ENCODE data around the gene MAP3K20.
"Not testable (repeated sequence)": the region's sequence is repeated elsewhere in the genome, so short reads cannot be mapped to it uniquely, and the experiment has no call there.

Gene MAP3K20

GRCh38 chr2:173171924-173172643 is 96.4 kb downstream of the MAP3K20 start:
- Mint-ChIP-seq H3K4me3 (no peak overlapping the region), H3K9me3 (no peaks in the 10 kb centered on the region), H3K27ac (no peak overlapping the region), H3K36me3 (ENCODE audit: insufficient read depth) (no peaks in the 10 kb centered on the region), H3K27me3 (no peaks in the 10 kb centered on the region), H3K4me1 (ENCODE audit: low read depth in 2 of 2) (no peaks in the 10 kb centered on the region)
- ATAC-seq (replicated peaks), result no peak
- no peak for DNase-seq

GRCh38 chr2:173174339-173174738 is 98.7 kb downstream of the MAP3K20 start:
- ATAC-seq (replicated peaks); H3K9me3 Mint-ChIP-seq; H3K36me3 Mint-ChIP-seq (ENCODE audit: insufficient read depth); DNase-seq; H3K4me3 Mint-ChIP-seq; H3K27me3 Mint-ChIP-seq; H3K4me1 Mint-ChIP-seq (ENCODE audit: low read depth in 2 of 2); H3K27ac Mint-ChIP-seq: not testable (repeated sequence)

- Mint-ChIP-seq H3K36me3 (ENCODE audit: insufficient read depth) (no peaks in the 10 kb centered on the region), H3K27ac (no peak overlapping the region), H3K9me3 (no peaks in the 10 kb centered on the region), H3K4me3 (no peak overlapping the region), H3K27me3 (no peaks in the 10 kb centered on the region), H3K4me1 (ENCODE audit: low read depth in 2 of 2) (no peaks in the 10 kb centered on the region)
- DNase-seq (no peak), ATAC-seq (replicated peaks) (no peak)
Measured at GRCh38 chr2:173175222-173175621, 99.6 kb downstream of the MAP3K20 start.

- H3K4me3 Mint-ChIP-seq, result no peak overlapping the region
- H3K36me3 Mint-ChIP-seq (ENCODE audit: insufficient read depth), result no peaks in the 10 kb centered on the region
- no peak for ATAC-seq (replicated peaks)
- no peaks in the 10 kb centered on the region for H3K27me3 Mint-ChIP-seq
- no peaks in the 10 kb centered on the region for H3K4me1 Mint-ChIP-seq (ENCODE audit: low read depth in 2 of 2)
- H3K27ac Mint-ChIP-seq, result no peak overlapping the region
- H3K9me3 Mint-ChIP-seq, result no peaks in the 10 kb centered on the region
- no peak for DNase-seq
Measured at GRCh38 chr2:173181982-173182381, 106.3 kb downstream of the MAP3K20 start.

GRCh38 chr2:173184031-173185004 is 108.7 kb downstream of the MAP3K20 start:
- H3K27ac Mint-ChIP-seq, result no peak overlapping the region
- H3K4me1 Mint-ChIP-seq (ENCODE audit: low read depth in 2 of 2), result no peaks in the 10 kb centered on the region
- ATAC-seq (replicated peaks) (no peak), DNase-seq (no peak)
- no peaks in the 10 kb centered on the region for H3K27me3 Mint-ChIP-seq
- no peak overlapping the region for H3K4me3 Mint-ChIP-seq
- H3K36me3 Mint-ChIP-seq (ENCODE audit: insufficient read depth), result no peaks in the 10 kb centered on the region
- no peaks in the 10 kb centered on the region for H3K9me3 Mint-ChIP-seq

- no peaks in the 10 kb centered on the region for H3K27me3 Mint-ChIP-seq
- no peaks in the 10 kb centered on the region for H3K9me3 Mint-ChIP-seq
- no peak overlapping the region for H3K4me3 Mint-ChIP-seq
- no peaks in the 10 kb centered on the region for H3K4me1 Mint-ChIP-seq (ENCODE audit: low read depth in 2 of 2)
- ATAC-seq (replicated peaks) (no peak), DNase-seq (no peak)
- no peak overlapping the region for H3K27ac Mint-ChIP-seq
- peaks cover 4% of the 10 kb centered on the region for H3K36me3 Mint-ChIP-seq (ENCODE audit: insufficient read depth)
Measured at GRCh38 chr2:173185437-173185836, 109.8 kb downstream of the MAP3K20 start.

GRCh38 chr2:173187941-173188788 is 112.5 kb downstream of the MAP3K20 start:
- H3K36me3 Mint-ChIP-seq (ENCODE audit: insufficient read depth), result peaks cover 4% of the 10 kb centered on the region

GRCh38 chr2:173191601-173192000 is 116.0 kb downstream of the MAP3K20 start:
- peaks cover 4% of the 10 kb centered on the region for H3K36me3 Mint-ChIP-seq (ENCODE audit: insufficient read depth)
- no peak for ATAC-seq (replicated peaks)
- H3K27me3 Mint-ChIP-seq, result no peaks in the 10 kb centered on the region
- H3K4me3 Mint-ChIP-seq, result no peak overlapping the region
- no peaks in the 10 kb centered on the region for H3K9me3 Mint-ChIP-seq
- H3K4me1 Mint-ChIP-seq (ENCODE audit: low read depth in 2 of 2), result no peaks in the 10 kb centered on the region
- DNase-seq, result no peak
- H3K27ac Mint-ChIP-seq, result no peak overlapping the region

More at GRCh38 chr2:173187941-173188788, 112.5 kb downstream of the MAP3K20 start:
- H3K27ac Mint-ChIP-seq, result no peak overlapping the region
- H3K4me1 Mint-ChIP-seq (ENCODE audit: low read depth in 2 of 2), result no peaks in the 10 kb centered on the region
- DNase-seq (no peak), ATAC-seq (replicated peaks) (no peak)
- no peak overlapping the region for H3K4me3 Mint-ChIP-seq
- no peaks in the 10 kb centered on the region for H3K27me3 Mint-ChIP-seq
- no peaks in the 10 kb centered on the region for H3K9me3 Mint-ChIP-seq

- Mint-ChIP-seq H3K9me3 (no peaks in the 10 kb centered on the region), H3K4me1 (ENCODE audit: low read depth in 2 of 2) (no peaks in the 10 kb centered on the region)
Measured at GRCh38 chr2:173192071-173192470, 116.4 kb downstream of the MAP3K20 start.

GRCh38 chr2:173193925-173194324 is 118.3 kb downstream of the MAP3K20 start:
- Mint-ChIP-seq H3K27ac (no peak overlapping the region), H3K9me3 (no peaks in the 10 kb centered on the region), H3K36me3 (ENCODE audit: insufficient read depth) (peaks cover 4% of the 10 kb centered on the region), H3K4me3 (no peak overlapping the region), H3K4me1 (ENCODE audit: low read depth in 2 of 2) (no peaks in the 10 kb centered on the region), H3K27me3 (no peaks in the 10 kb centered on the region)
- DNase-seq, result no peak
- ATAC-seq (replicated peaks), result no peak

More at GRCh38 chr2:173192071-173192470, 116.4 kb downstream of the MAP3K20 start:
- Mint-ChIP-seq H3K4me3 (no peak overlapping the region), H3K27me3 (no peaks in the 10 kb centered on the region), H3K36me3 (ENCODE audit: insufficient read depth) (peaks cover 4% of the 10 kb centered on the region), H3K27ac (no peak overlapping the region)
- ATAC-seq (replicated peaks) (no peak), DNase-seq (no peak)

- Mint-ChIP-seq H3K27ac (no peak overlapping the region), H3K9me3 (no peaks in the 10 kb centered on the region), H3K4me3 (no peak overlapping the region), H3K4me1 (ENCODE audit: low read depth in 2 of 2) (no peaks in the 10 kb centered on the region), H3K27me3 (no peaks in the 10 kb centered on the region), H3K36me3 (ENCODE audit: insufficient read depth) (no peaks in the 10 kb centered on the region)
- no peak for ATAC-seq (replicated peaks)
- DNase-seq, result no peak
Measured at GRCh38 chr2:173195100-173195499, 119.5 kb downstream of the MAP3K20 start.

GRCh38 chr2:173196080-173196479 is 120.4 kb downstream of the MAP3K20 start:
- H3K36me3 Mint-ChIP-seq (ENCODE audit: insufficient read depth), result no peaks in the 10 kb centered on the region
- DNase-seq (no peak), ATAC-seq (replicated peaks) (no peak)
- no peaks in the 10 kb centered on the region for H3K27me3 Mint-ChIP-seq
- H3K9me3 Mint-ChIP-seq, result no peaks in the 10 kb centered on the region
- H3K4me3 Mint-ChIP-seq, result no peak overlapping the region
- no peaks in the 10 kb centered on the region for H3K4me1 Mint-ChIP-seq (ENCODE audit: low read depth in 2 of 2)
- no peak overlapping the region for H3K27ac Mint-ChIP-seq

GRCh38 chr2:173196638-173197037 is 121.0 kb downstream of the MAP3K20 start:
- Mint-ChIP-seq H3K36me3 (ENCODE audit: insufficient read depth) (no peaks in the 10 kb centered on the region), H3K27me3 (no peaks in the 10 kb centered on the region), H3K4me1 (ENCODE audit: low read depth in 2 of 2) (no peaks in the 10 kb centered on the region), H3K4me3 (no peak overlapping the region), H3K27ac (no peak overlapping the region), H3K9me3 (no peaks in the 10 kb centered on the region)
- no peak for ATAC-seq (replicated peaks)
- DNase-seq, result no peak

Data from effector memory CD8-positive, alpha-beta T cell (primary cell).